C4-2B (cell line): ENCODE data around the gene HACD2.

Experiments
- CTCF ChIP-seq: fragments of 450-650 bp; conservative IDR thresholded peaks from 2 replicates; pipeline ENCODE4 v1.5.1; 2017; ENCODE audit warnings: mild to moderate bottlenecking
- ZFX ChIP-seq: fragments of 450-650 bp; IDR thresholded peaks from 2 replicates; pipeline ENCODE4 v1.6.1; 2017

- TF ChIP-seq CTCF (no peak), ZFX (no peak)
Measured at GRCh38 chr3:123571973-123572365, 12.9 kb downstream of the HACD2 start.
